GM12801 (cell line): ENCODE data around the gene PBX3.

Experiments
- TF ChIP-seq, protein P1 (sequence below): IDR thresholded peaks from one replicate; pipeline ENCODE4 v1.5.1; 2011; ENCODE audit warnings: control low read depth; ENCODE audit not compliant: insufficient read length; ENCODE audit errors: extremely low read depth

Gene PBX3

DNA sequence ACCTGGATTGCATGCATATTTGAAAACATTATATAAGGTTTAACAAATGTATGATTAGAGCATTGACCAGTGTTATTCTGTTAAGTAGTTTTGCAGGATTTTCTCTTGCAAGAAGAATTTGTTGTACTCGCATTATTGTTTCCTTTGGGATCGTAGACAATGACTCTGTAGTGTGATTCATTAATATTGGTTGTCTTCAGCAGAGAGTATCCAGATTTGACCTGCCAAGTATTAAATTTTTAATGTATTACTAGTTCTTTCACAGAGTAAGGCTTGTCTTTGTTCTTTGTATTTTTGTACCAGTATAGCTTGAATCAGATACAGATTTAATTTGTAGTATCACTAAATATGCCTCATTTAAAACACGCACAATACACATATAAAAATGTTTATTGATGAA lies 155.0 kb downstream of the PBX3 start:
- TF ChIP-seq, protein P1, sequence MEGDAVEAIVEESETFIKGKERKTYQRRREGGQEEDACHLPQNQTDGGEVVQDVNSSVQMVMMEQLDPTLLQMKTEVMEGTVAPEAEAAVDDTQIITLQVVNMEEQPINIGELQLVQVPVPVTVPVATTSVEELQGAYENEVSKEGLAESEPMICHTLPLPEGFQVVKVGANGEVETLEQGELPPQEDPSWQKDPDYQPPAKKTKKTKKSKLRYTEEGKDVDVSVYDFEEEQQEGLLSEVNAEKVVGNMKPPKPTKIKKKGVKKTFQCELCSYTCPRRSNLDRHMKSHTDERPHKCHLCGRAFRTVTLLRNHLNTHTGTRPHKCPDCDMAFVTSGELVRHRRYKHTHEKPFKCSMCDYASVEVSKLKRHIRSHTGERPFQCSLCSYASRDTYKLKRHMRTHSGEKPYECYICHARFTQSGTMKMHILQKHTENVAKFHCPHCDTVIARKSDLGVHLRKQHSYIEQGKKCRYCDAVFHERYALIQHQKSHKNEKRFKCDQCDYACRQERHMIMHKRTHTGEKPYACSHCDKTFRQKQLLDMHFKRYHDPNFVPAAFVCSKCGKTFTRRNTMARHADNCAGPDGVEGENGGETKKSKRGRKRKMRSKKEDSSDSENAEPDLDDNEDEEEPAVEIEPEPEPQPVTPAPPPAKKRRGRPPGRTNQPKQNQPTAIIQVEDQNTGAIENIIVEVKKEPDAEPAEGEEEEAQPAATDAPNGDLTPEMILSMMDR, result no peak

DNA sequence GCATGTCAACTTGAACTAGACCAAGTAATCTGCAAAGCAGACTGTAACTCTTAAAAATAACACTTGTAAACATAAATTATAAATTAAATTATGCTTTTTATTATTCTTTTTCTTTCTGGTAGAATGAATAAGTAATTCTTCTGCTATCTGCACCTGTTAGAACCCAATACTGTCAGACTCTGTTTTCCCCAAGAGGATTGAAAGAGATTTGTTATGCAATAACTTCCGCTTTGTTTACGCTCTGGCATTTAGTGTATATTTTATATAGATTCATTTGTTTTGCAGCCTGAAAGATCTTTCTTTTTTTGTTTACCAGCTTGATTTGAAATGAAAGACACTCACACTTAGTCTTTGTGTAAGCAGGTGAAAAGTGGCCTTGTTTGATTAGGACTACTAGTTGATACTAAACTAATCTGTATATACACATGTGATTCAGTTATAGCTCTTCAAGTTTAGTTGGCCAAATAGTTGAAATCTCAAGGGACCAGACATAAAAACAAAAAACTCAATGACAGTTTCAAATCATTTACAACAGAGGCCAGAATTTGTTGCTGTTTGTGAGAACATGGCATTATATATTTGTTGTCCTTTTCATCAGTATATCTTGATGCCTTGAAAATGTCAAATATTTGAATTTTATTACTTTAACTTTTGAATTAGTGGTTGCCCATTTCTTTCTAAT lies 155.8 kb downstream of the PBX3 start:
- TF ChIP-seq, protein P1, result no peak

DNA sequence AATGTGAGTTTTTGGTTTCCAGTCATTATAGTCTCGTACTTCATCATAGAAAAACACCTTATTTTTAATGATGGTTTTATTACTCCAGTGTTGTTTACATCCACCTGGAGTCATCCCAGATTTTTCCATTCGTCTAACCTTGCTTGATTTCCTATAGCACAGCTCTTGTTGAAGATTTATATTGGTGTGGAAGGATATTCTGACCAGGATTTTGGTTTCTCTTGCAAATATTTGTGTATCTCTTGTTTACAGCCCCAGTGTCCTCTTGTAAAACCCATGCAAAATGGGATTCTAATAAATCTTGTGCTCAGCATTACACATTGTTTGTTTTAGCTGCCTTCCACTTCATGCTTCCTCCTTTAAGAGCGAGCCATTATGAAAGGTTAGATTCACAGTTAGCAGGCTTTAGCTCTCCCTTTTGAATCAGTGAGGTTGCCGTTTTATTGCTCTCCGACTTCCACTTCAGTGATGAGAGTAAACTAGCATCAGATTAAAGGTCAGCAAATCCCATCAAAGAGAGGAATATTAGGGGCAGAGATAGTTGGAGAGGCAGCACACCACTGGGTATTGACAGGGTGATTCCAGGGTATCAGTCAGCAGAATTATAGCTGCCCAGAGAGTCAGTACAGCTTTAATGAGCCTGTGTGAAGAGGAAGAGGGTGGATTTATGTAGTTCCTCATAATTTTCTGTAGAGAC lies 157.1 kb downstream of the PBX3 start:
- TF ChIP-seq, protein P1, result no peak

DNA sequence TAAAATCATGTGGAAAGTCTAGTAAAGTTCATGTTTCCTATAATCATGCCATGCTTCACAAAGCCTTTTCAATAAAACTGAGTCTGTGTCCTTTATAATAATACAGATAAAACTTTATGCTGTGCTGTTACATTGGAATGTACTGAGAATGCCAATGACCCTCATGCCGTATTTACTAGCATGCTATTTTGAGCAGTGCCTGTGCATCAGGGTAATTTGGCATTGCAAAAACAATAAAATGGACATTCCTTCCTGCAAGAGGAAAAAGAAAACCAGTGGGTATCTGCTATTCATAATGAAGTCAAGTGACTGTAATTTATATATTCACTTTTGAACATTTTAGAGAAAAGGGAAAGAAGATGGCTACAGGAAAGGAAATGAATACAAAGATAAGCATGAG lies 159.0 kb downstream of the PBX3 start:
- TF ChIP-seq, protein P1, result no peak

DNA sequence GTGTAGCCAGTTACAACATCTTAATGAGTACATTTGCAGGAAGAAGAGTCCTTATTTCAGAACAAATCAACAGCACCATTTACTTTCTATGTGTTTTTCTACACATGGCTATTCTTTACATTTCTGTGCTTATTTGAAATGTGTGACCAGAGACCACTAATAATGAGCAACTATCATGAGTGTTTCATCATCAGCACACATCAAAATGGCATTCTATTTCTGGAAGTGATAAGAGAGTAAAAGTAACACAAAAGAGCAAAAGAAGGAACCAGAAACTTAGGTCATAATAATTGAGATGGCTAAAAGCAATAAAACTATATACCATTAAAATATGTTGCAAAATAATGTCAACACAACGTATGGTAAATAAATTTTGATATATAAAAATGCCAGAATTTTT lies 159.7 kb downstream of the PBX3 start:
- TF ChIP-seq, protein P1, result no peak

DNA sequence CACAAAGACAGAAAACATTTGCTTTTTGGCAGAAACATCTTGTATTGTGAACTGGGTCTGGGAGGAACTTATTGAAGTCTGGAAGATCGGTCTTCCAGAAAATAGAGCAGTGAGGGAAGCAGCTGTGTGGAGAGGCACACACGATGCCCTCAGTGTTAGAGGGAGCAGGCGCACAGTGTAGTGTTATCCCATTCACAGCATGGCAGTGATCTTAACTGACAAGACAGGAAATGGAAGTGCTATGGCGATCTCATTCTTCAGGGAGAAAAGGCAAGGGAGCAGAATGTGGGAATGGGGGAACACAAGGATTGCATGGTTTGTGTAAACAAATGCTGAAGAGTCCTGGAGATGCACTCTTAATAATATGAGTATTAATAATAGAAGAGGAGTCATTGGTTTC lies 161.0 kb downstream of the PBX3 start:
- TF ChIP-seq, protein P1, result no peak

DNA sequence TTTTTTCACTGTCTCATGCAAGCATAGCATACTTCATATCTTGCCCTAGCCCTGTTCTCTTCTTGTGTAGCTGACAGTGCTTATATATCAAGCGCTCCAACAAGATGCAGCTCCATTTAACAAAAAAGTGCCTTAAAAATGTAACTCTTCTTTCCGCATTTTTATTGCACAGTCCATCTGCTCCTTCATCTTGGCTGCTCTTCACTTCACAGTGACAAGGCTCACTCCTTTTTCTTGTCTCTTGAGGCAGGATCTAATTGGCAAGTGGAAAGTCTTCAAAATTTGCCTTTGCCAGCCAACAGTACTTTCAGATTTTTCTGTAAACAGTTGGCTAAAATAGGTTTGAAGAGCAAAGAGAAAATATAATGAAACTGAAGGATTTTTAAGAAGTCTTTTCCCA lies 161.8 kb downstream of the PBX3 start:
- TF ChIP-seq, protein P1, result no peak
